MM.1S (cell line): ENCODE measurements around the gene SDK1.

Experiments
- EZH2 ChIP-seq: fragments of 300-600 bp; sonication (generic); optimal IDR thresholded peaks from 2 replicates; pipeline ENCODE3; 2017; ENCODE audit warnings: low read depth, mild to moderate bottlenecking, antibody characterized with exemption, low read length, mixed read lengths
- TF ChIP-seq, protein P1 (sequence below): fragments of 300-600 bp; sonication (generic); IDR thresholded peaks from 2 replicates; pipeline ENCODE4 v1.5.1; 2016; ENCODE audit warnings: antibody characterized with exemption, low read length, mixed read lengths

DNA sequence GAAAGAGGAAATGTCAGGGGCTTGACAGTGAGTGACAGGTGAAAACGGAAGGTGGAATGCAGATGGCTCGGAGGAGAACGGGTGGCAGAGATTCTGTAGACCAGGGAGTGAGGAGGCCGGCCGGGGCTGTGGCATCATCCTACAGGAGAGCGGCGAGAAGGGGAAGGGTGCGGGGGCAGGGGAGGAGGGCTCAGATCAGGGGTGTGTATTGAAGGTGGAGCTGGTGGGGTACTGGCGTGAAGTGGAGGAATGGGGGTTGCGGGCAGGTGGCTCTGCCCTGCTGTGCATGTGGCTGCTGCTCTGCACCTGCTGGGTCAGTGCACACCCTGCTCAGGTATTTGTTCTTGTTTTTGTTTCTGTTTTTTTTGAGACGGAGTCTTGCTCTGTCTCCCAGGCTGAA lies 910.2 kb downstream of the SDK1 start:
- no peak for TF ChIP-seq EZH2
- TF ChIP-seq, protein P1, sequence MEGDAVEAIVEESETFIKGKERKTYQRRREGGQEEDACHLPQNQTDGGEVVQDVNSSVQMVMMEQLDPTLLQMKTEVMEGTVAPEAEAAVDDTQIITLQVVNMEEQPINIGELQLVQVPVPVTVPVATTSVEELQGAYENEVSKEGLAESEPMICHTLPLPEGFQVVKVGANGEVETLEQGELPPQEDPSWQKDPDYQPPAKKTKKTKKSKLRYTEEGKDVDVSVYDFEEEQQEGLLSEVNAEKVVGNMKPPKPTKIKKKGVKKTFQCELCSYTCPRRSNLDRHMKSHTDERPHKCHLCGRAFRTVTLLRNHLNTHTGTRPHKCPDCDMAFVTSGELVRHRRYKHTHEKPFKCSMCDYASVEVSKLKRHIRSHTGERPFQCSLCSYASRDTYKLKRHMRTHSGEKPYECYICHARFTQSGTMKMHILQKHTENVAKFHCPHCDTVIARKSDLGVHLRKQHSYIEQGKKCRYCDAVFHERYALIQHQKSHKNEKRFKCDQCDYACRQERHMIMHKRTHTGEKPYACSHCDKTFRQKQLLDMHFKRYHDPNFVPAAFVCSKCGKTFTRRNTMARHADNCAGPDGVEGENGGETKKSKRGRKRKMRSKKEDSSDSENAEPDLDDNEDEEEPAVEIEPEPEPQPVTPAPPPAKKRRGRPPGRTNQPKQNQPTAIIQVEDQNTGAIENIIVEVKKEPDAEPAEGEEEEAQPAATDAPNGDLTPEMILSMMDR: no peak
